ENCODE measurements around the gene SEMA5B.

- TF ChIP-seq, protein P1, sequence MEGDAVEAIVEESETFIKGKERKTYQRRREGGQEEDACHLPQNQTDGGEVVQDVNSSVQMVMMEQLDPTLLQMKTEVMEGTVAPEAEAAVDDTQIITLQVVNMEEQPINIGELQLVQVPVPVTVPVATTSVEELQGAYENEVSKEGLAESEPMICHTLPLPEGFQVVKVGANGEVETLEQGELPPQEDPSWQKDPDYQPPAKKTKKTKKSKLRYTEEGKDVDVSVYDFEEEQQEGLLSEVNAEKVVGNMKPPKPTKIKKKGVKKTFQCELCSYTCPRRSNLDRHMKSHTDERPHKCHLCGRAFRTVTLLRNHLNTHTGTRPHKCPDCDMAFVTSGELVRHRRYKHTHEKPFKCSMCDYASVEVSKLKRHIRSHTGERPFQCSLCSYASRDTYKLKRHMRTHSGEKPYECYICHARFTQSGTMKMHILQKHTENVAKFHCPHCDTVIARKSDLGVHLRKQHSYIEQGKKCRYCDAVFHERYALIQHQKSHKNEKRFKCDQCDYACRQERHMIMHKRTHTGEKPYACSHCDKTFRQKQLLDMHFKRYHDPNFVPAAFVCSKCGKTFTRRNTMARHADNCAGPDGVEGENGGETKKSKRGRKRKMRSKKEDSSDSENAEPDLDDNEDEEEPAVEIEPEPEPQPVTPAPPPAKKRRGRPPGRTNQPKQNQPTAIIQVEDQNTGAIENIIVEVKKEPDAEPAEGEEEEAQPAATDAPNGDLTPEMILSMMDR (IDR thresholded peaks at IDR 0.05): no peak
- no peak for TF ChIP-seq POLR2A (IDR thresholded peaks at IDR 0.05)
Observed at GRCh38 chr3:122975163-122975923, 52.2 kb downstream of the SEMA5B start.

All from uterus (tissue), 2 donors.